HepG2 (cell line): Measurements from ENCODE around the gene LCORL.
"Not testable (repeated sequence)": the region's sequence is repeated elsewhere in the genome, so short reads cannot be mapped to it uniquely, and the experiment has no call there.

Source experiments
- ZBTB10 ChIP-seq: sonication (generic); formaldehyde crosslinking; IDR thresholded peaks from 2 replicates; pipeline ENCODE4 v1.4.0; 2020; ENCODE audit warnings: missing genetic modification reagents, borderline replicate concordance
- TF ChIP-seq, protein P1 (sequence below): sonication (generic); formaldehyde crosslinking; IDR thresholded peaks from 2 replicates; pipeline ENCODE4 v1.9.0; 2021; ENCODE audit warnings: missing genetic modification reagents, borderline replicate concordance

- TF ChIP-seq, protein P1, sequence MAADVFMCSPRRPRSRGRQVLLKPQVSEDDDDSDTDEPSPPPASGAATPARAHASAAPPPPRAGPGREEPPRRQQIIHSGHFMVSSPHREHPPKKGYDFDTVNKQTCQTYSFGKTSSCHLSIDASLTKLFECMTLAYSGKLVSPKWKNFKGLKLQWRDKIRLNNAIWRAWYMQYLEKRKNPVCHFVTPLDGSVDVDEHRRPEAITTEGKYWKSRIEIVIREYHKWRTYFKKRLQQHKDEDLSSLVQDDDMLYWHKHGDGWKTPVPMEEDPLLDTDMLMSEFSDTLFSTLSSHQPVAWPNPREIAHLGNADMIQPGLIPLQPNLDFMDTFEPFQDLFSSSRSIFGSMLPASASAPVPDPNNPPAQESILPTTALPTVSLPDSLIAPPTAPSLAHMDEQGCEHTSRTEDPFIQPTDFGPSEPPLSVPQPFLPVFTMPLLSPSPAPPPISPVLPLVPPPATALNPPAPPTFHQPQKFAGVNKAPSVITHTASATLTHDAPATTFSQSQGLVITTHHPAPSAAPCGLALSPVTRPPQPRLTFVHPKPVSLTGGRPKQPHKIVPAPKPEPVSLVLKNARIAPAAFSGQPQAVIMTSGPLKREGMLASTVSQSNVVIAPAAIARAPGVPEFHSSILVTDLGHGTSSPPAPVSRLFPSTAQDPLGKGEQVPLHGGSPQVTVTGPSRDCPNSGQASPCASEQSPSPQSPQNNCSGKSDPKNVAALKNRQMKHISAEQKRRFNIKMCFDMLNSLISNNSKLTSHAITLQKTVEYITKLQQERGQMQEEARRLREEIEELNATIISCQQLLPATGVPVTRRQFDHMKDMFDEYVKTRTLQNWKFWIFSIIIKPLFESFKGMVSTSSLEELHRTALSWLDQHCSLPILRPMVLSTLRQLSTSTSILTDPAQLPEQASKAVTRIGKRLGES (CRISPR knock-in tag), result not testable (repeated sequence)
- TF ChIP-seq ZBTB10, result not testable (repeated sequence)
These were observed 14.8 kb upstream of the LCORL start for GRCh38 chr4:18036369-18036768.
